Stomach (tissue), 9 donors: ENCODE data around the gene ZNF716. TPM values are rescaled to one million over a fixed set of nuclear protein-coding genes. Genes with fewer than 3 reads are reported as not detected.

Experiments
- DNase-seq, 2 donors: peaks; one replicate each; pipeline versions ENCODE4 v3.0.0 to v3.0.0-alpha.2; 2013 to 2019
- H3K27ac ChIP-seq, 5 donors: fragments of 200-600 bp in 4 of 5; sonication (generic) in 4 of 5; one replicate each; pipeline ENCODE4 v1.5.1; 2013 to 2019; ENCODE audit warnings: mild to moderate bottlenecking in 1 of 5, moderate library complexity in 1 of 5
- H3K27me3 ChIP-seq, 3 donors: fragments of 200-600 bp; sonication (generic); one replicate each; pipeline ENCODE4 v1.5.1; 2017 to 2019; ENCODE audit warnings: mixed run types in 1 of 3
- H3K36me3 ChIP-seq, 4 donors: fragments of 200-600 bp; sonication (generic); 1 replicate in 3 of 4; 2 replicates in 1 of 4; pipeline ENCODE4 v1.5.1; 2016 to 2019
- H3K4me1 ChIP-seq, 4 donors: fragments of 200-600 bp; sonication (generic); one replicate each; pipeline ENCODE4 v1.5.1; 2016 to 2019
- H3K4me3 ChIP-seq, 4 donors: fragments of 200-600 bp; sonication (generic) in 3 of 4; one replicate each; pipeline ENCODE4 v1.5.1; 2016 to 2019; ENCODE audit warnings: mild to moderate bottlenecking in 1 of 4
- H3K9me3 ChIP-seq, 4 donors: fragments of 200-600 bp; sonication (generic); one replicate each; pipeline ENCODE4 v1.5.1; 2016 to 2019
- CTCF ChIP-seq, 7 experiments: fragments of 450-650 bp in 4 of 7; fragments of 200-600 bp in 3 of 7; sonication (generic) in 3 of 7; IDR thresholded peaks; one replicate each; pipeline ENCODE4 v1.5.1; 2016 to 2019; ENCODE audit warnings: antibody characterized with exemption in 7 of 7, control low read depth in 2 of 7, mild to moderate bottlenecking in 1 of 7
- EP300 ChIP-seq: sonication (generic); formaldehyde crosslinking; IDR thresholded peaks from one replicate; pipeline ENCODE4 v1.6.1; 2017; ENCODE audit warnings: antibody characterized with exemption
- POLR2A ChIP-seq, 4 donors: fragments of 450-650 bp; IDR thresholded peaks; one replicate each; pipeline ENCODE4 v1.6.1; 2016; ENCODE audit warnings: antibody characterized with exemption in 4 of 4, control low read depth in 2 of 4, mild to moderate bottlenecking in 1 of 4, moderate library complexity in 1 of 4
- POLR2AphosphoS5 ChIP-seq, 3 donors: sonication (generic); formaldehyde crosslinking; IDR thresholded peaks; one replicate each; pipeline ENCODE4 v1.6.1; 2016; ENCODE audit warnings: antibody characterized with exemption in 3 of 3
- WGBS, 5 donors: extraction: QIAGEN DNeasy Blood & Tissue Kit in 3 of 5; methylation state at CpG; one replicate each; pipeline versions ENCODE4 v1.1.5 to v1.1.7; 2013 to 2018; 5-methylcytosine and 5-hydroxymethylcytosine counted together
- intact Hi-C: fragments of 100-400 bp; cut with DNase I; formaldehyde crosslinking; loops from one replicate; pipeline ENCODE4 v1.15.1; 2023; ENCODE audit warnings: low total_unique reads
- polyA plus RNA-seq, 3 donors: library from polyadenylated mRNA; stranded (reverse); fragments of 200-250 nt; gene quantifications; one replicate each; pipeline ENCODE4 v1.2.3, GENCODE V29; 2013
- total RNA-seq, 5 donors: library from RNA; depleted of rRNA; stranded (reverse); fragments of >200 nt; gene quantifications; one replicate each; pipeline versions ENCODE4 v1.1.0 to v1.2.3, GENCODE V29; 2014 to 2016
- donor health status: healthy with polysubstance abuse.
- donor health status: Bipolar disorder and iron deficiency.
- donor health status: healthy.

ZNF716 gene
- total and polyA plus RNA-seq, 8 donors: 0.18 TPM; not detected in 7

- intact Hi-C loops: no loop called here
Measured at GRCh38 chr7:57427146-57427545, 22.8 kb upstream of the ZNF716 start.

GRCh38 chr7:57427594-57427993 is 22.4 kb upstream of the ZNF716 start:
- Histone ChIP-seq H3K27ac (no peak overlapping the region), H3K4me1 (no peaks in the 10 kb centered on the region), H3K27me3 (peaks cover 0 to 15% (median 0%) of the 10 kb centered on the region in 3 donors), H3K36me3 (no peaks in the 10 kb centered on the region), H3K4me3 (no peak overlapping the region), H3K9me3 (peaks cover 6 to 65% (median 39%) of the 10 kb centered on the region in 4 donors)
- 77 to 84% (median 82%) methylated on average over 8 of the region's 8 CpGs for WGBS, 5 donors
- intact Hi-C loops: no loop called here
- TF ChIP-seq EP300 (no peak), POLR2AphosphoS5 (IDR thresholded peaks at IDR 0.05) (no peak), POLR2A (IDR thresholded peaks at IDR 0.05) (no peak), CTCF (IDR thresholded peaks at IDR 0.05) (no peak)
- DNase-seq: no peak

More at GRCh38 chr7:57427146-57427545, 22.8 kb upstream of the ZNF716 start:
- TF ChIP-seq POLR2A (IDR thresholded peaks at IDR 0.05) (no peak), CTCF (IDR thresholded peaks at IDR 0.05) (no peak), EP300 (no peak), POLR2AphosphoS5 (IDR thresholded peaks at IDR 0.05) (no peak)
- Histone ChIP-seq H3K9me3 (peaks cover 6 to 66% (median 39%) of the 10 kb centered on the region in 4 donors), H3K4me3 (no peak overlapping the region), H3K27ac (no peak overlapping the region), H3K36me3 (no peaks in the 10 kb centered on the region), H3K27me3 (peaks cover 0 to 15% (median 0%) of the 10 kb centered on the region in 3 donors), H3K4me1 (no peaks in the 10 kb centered on the region)
- WGBS, 5 donors: 85 to 100% (median 94%) methylated on average over 1 to 10 of the region's 10 CpGs
- no peak for DNase-seq

- TF ChIP-seq POLR2AphosphoS5 (IDR thresholded peaks at IDR 0.05) (no peak), CTCF (IDR thresholded peaks at IDR 0.05) (no peak), POLR2A (IDR thresholded peaks at IDR 0.05) (no peak), EP300 (no peak)
- intact Hi-C loops: no loop called here
- no peaks in the 10 kb centered on the region for H3K36me3 ChIP-seq
- no peaks in the 10 kb centered on the region for H3K4me1 ChIP-seq
- H3K27me3 ChIP-seq: no peaks in the 10 kb centered on the region
- H3K27ac ChIP-seq: no peak overlapping the region
- no peak for DNase-seq
- 38 to 53% (median 51%) methylated on average over 3 of the region's 3 CpGs for WGBS, 5 donors
- H3K9me3 ChIP-seq: peaks cover 0 to 36% (median 19%) of the 10 kb centered on the region in 4 donors
- no peak overlapping the region for H3K4me3 ChIP-seq
Measured at GRCh38 chr7:57432583-57432982, 17.4 kb upstream of the ZNF716 start.

GRCh38 chr7:57437581-57437980 is 12.4 kb upstream of the ZNF716 start:
- WGBS, 5 donors: 81 to 93% (median 92%) methylated on average over 16 to 19 of the region's 19 CpGs

More at GRCh38 chr7:57437581-57437980, 12.4 kb upstream of the ZNF716 start:
- no peak for DNase-seq
- no peaks in the 10 kb centered on the region for H3K36me3 ChIP-seq
- no peak overlapping the region for H3K4me3 ChIP-seq
- intact Hi-C loops: no loop called here
- H3K9me3 ChIP-seq: peaks cover 0 to 68% (median 55%) of the 10 kb centered on the region in 4 donors
- H3K4me1 ChIP-seq: no peaks in the 10 kb centered on the region
- TF ChIP-seq EP300 (no peak), POLR2AphosphoS5 (IDR thresholded peaks at IDR 0.05) (no peak), POLR2A (IDR thresholded peaks at IDR 0.05) (no peak), CTCF (IDR thresholded peaks at IDR 0.05) (no peak)
- no peaks in the 10 kb centered on the region for H3K27me3 ChIP-seq
- H3K27ac ChIP-seq: no peak overlapping the region
